Subcutaneous abdominal adipose tissue (tissue), 5 donors: Measurements from ENCODE around the gene MTFP1.
A peak's percentile ranks its signal among the peaks of the same experiment; 100 is the strongest.

Experiments used
- H3K27ac ChIP-seq: one replicate; pipeline ENCODE4 v1.7.0; 2013; ENCODE audit warnings: low read depth, mild to moderate bottlenecking, inconsistent platforms, low read length, moderate library complexity
- H3K27me3 ChIP-seq, 5 donors: one replicate each; pipeline ENCODE4 v1.7.0; 2013; ENCODE audit warnings: low read length in 5 of 5, inconsistent platforms in 1 of 5; ENCODE audit not compliant: control insufficient read depth in 5 of 5, insufficient read depth in 4 of 5
- H3K36me3 ChIP-seq, 5 donors: one replicate each; pipeline ENCODE4 v1.7.0; 2013; ENCODE audit warnings: low read length in 5 of 5; ENCODE audit not compliant: control insufficient read depth in 5 of 5, insufficient read depth in 5 of 5
- H3K4me1 ChIP-seq, 5 donors: one replicate each; pipeline ENCODE4 v1.7.0; 2013; ENCODE audit warnings: low read length in 5 of 5, mild to moderate bottlenecking in 3 of 5, moderate library complexity in 1 of 5; ENCODE audit not compliant: control insufficient read depth in 5 of 5, insufficient read depth in 5 of 5
- H3K4me3 ChIP-seq, 5 donors: one replicate each; pipeline ENCODE4 v1.7.0; 2013; ENCODE audit warnings: low read length in 5 of 5, low read depth in 1 of 5
- H3K9ac ChIP-seq, 5 donors: one replicate each; pipeline ENCODE4 v1.7.0; 2013; ENCODE audit warnings: low read length in 5 of 5, mild to moderate bottlenecking in 4 of 5, moderate library complexity in 3 of 5
- H3K9me3 ChIP-seq, 5 donors: one replicate each; pipeline ENCODE4 v1.7.0; 2013; ENCODE audit warnings: low read length in 5 of 5; ENCODE audit not compliant: control insufficient read depth in 5 of 5
- donor health status: healthy.
- donor health status: healthy.
- donor health status: healthy.
- donor health status: healthy.
- donor health status: healthy.

The MTFP1 gene

GRCh38 chr22:30425616-30426387, at the start of gene MTFP1:
MTFP1 (plus strand) TSS chr22:30425768; CDS start chr22:30425880, 112 bp downstream.
- Histone ChIP-seq H3K9me3 (peaks cover 0 to 7% (median 0%) of the 10 kb centered on the region in 5 donors), H3K4me1 (peaks cover 23 to 50% (median 46%) of the 10 kb centered on the region in 5 donors), H3K27ac (peak within 1 kb of the TSS; percentile 96)

GRCh38 chr22:30380011-30380410, 45.6 kb upstream of the MTFP1 start:
- Histone ChIP-seq H3K27ac (no peak overlapping the region), H3K4me3 (no peak overlapping the region), H3K9me3 (no peaks in the 10 kb centered on the region), H3K9ac (no peak overlapping the region), H3K4me1 (peaks cover 0 to 4% (median 0%) of the 10 kb centered on the region in 5 donors), H3K27me3 (no peaks in the 10 kb centered on the region), H3K36me3 (peaks cover 0 to 62% (median 44%) of the 10 kb centered on the region in 5 donors)

More at GRCh38 chr22:30425616-30426387, at the start of gene MTFP1:
- no peaks in the 10 kb centered on the region for H3K27me3 ChIP-seq
- H3K4me3 ChIP-seq: peak within 1 kb of the TSS; percentile 61 to 87 (median 83)
- peak within 1 kb of the TSS; percentile 48 to 78 (median 70) for H3K9ac ChIP-seq
- H3K36me3 ChIP-seq: peaks cover 0 to 7% (median 0%) of the 10 kb centered on the region in 5 donors

GRCh38 chr22:30381264-30381663, 44.3 kb upstream of the MTFP1 start:
- no peak overlapping the region for H3K4me3 ChIP-seq
- peaks cover 0 to 62% (median 44%) of the 10 kb centered on the region in 5 donors for H3K36me3 ChIP-seq
- no peak overlapping the region for H3K27ac ChIP-seq
- H3K4me1 ChIP-seq: peaks cover 0 to 7% (median 4%) of the 10 kb centered on the region in 5 donors
- H3K9ac ChIP-seq: no peak overlapping the region
- H3K27me3 ChIP-seq: no peaks in the 10 kb centered on the region
- H3K9me3 ChIP-seq: no peaks in the 10 kb centered on the region

GRCh38 chr22:30382340-30382739, 43.2 kb upstream of the MTFP1 start:
- Histone ChIP-seq H3K9ac (no peak overlapping the region), H3K27me3 (no peaks in the 10 kb centered on the region), H3K36me3 (peaks cover 0 to 56% (median 42%) of the 10 kb centered on the region in 5 donors), H3K9me3 (no peaks in the 10 kb centered on the region), H3K4me3 (no peak overlapping the region), H3K27ac (no peak overlapping the region), H3K4me1 (peaks cover 0 to 13% (median 9%) of the 10 kb centered on the region in 5 donors)

- peaks cover 0 to 17% (median 12%) of the 10 kb centered on the region in 5 donors for H3K4me1 ChIP-seq
- no peak overlapping the region for H3K27ac ChIP-seq
- H3K9me3 ChIP-seq: no peaks in the 10 kb centered on the region
- H3K36me3 ChIP-seq: peaks cover 0 to 51% (median 40%) of the 10 kb centered on the region in 5 donors
- no peaks in the 10 kb centered on the region for H3K27me3 ChIP-seq
- no peak overlapping the region for H3K4me3 ChIP-seq
- H3K9ac ChIP-seq: no peak overlapping the region
Observed at GRCh38 chr22:30383061-30383460, 42.5 kb upstream of the MTFP1 start.

- Histone ChIP-seq H3K27me3 (no peaks in the 10 kb centered on the region), H3K9me3 (peaks cover 0 to 4% (median 0%) of the 10 kb centered on the region in 5 donors), H3K4me1 (peaks cover 0 to 17% (median 12%) of the 10 kb centered on the region in 5 donors), H3K27ac (no peak overlapping the region), H3K4me3 (peak overlapping the region in 2 of 5 donors; percentile 18 to 73), H3K36me3 (peaks cover 0 to 31% (median 22%) of the 10 kb centered on the region in 5 donors), H3K9ac (peak overlapping the region in 2 of 5 donors; percentile 62 to 68)
Observed at GRCh38 chr22:30385942-30386341, 39.6 kb upstream of the MTFP1 start.

- Histone ChIP-seq H3K9me3 (peaks cover 0 to 6% (median 0%) of the 10 kb centered on the region in 5 donors), H3K27me3 (no peaks in the 10 kb centered on the region), H3K36me3 (peaks cover 0 to 25% (median 18%) of the 10 kb centered on the region in 5 donors), H3K4me1 (peaks cover 0 to 17% (median 12%) of the 10 kb centered on the region in 5 donors), H3K9ac (peak overlapping the region in 3 of 5 donors; percentile 59 to 68 (median 62)), H3K4me3 (peak overlapping the region; percentile 42 to 80 (median 76)), H3K27ac (no peak overlapping the region)
Observed at GRCh38 chr22:30386608-30386959, 39.0 kb upstream of the MTFP1 start.

- Histone ChIP-seq H3K27me3 (no peaks in the 10 kb centered on the region), H3K36me3 (peaks cover 0 to 21% (median 16%) of the 10 kb centered on the region in 5 donors), H3K9ac (peak within 1 kb of the TSS in 3 of 5 donors; percentile 59 to 68 (median 64)), H3K9me3 (peaks cover 0 to 6% (median 0%) of the 10 kb centered on the region in 5 donors), H3K27ac (no peak within 1 kb of the TSS), H3K4me3 (peak within 1 kb of the TSS; percentile 42 to 80 (median 76)), H3K4me1 (peaks cover 0 to 17% (median 12%) of the 10 kb centered on the region in 5 donors)
Observed at GRCh38 chr22:30386960-30387827, 38.4 kb upstream of the MTFP1 start, which contains the start of gene RNF215. RNF215 (minus strand) TSS chr22:30387411; CDS start chr22:30387313, 98 bp downstream.

GRCh38 chr22:30390974-30391691, 34.4 kb upstream of the MTFP1 start:
- H3K27ac ChIP-seq: no peak overlapping the region
- H3K4me3 ChIP-seq: no peak overlapping the region
- peaks cover 4 to 19% (median 9%) of the 10 kb centered on the region in 5 donors for H3K27me3 ChIP-seq
- peaks cover 0 to 11% (median 10%) of the 10 kb centered on the region in 5 donors for H3K4me1 ChIP-seq
- no peak overlapping the region for H3K9ac ChIP-seq
- peaks cover 0 to 6% (median 0%) of the 10 kb centered on the region in 5 donors for H3K9me3 ChIP-seq
- H3K36me3 ChIP-seq: no peaks in the 10 kb centered on the region
